AG20443 (cell line): ENCODE results near the gene ZNF200.
"Not testable (repeated sequence)": the region's sequence is repeated elsewhere in the genome, so short reads cannot be mapped to it uniquely, and the experiment has no call there.

Source experiments
- DNase-seq: peaks from one replicate; pipeline ENCODE4 v3.0.0; 2012; ENCODE audit warnings: low spot score, mixed read lengths

ZNF200 gene

DNA sequence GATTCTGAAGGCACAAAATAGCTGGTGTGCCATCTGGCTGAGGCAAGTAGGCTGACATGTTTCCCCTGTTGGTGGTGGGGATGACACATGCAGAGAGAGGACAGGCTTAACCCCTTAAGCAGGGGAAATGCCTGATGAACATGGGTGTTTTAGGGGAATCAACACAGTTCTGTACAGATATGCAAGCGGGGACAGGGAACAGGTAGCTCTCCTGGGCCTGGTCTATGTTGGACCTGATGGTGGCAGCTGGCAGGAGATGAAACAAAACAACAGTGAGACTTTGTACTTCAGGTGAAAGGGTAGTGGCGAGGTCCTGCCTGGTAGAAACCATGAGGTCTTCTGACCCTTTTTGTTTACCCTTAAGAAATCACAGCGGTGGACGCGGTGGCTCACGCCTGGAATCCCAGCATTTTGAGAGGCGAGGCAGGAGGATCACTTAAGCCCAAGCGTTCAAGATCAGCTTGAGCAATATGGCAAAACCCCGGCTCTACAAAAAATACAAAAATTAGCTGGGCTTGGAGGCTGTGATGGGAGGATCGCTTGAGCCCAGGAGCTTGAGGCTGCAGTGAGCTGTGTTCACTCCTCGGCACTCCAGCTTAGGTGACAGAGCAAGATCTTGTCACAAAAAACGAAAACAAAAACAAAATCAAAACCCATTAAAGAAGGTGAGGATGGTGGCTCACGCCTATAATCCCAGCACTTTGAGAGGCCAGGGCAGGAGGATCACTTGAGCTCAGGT lies 36.5 kb downstream of the ZNF200 start:
- DNase-seq = no peak

DNA sequence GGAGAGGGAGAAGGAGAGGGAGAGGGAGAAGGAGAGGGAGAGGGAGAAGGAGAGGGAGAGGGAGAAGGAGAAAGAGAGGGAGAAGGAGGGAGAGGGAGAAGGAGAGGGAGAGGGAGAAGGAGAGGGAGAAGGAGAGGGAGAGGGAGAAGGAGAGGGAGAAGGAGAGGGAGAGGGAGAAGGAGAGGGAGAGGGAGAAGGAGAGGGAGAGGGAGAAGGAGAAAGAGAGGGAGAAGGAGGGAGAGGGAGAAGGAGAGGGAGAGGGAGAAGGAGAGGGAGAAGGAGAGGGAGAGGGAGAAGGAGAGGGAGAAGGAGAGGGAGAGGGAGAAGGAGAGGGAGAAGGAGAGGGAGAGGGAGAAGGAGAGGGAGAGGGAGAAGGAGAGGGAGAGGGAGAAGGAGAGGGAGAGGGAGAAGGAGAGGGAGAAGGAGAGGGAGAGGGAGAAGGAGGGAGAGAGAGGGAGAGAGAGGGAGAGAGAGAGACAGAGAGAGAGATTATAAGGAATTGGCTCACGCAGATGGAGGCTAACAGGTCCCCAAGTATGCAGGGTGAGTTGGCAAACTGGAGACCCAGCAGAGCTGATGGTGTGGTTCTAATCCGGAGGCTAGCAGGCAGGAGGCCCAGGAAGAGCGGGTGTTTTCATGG lies 37.1 kb downstream of the ZNF200 start:
- DNase-seq = peak; percentile 6

DNA sequence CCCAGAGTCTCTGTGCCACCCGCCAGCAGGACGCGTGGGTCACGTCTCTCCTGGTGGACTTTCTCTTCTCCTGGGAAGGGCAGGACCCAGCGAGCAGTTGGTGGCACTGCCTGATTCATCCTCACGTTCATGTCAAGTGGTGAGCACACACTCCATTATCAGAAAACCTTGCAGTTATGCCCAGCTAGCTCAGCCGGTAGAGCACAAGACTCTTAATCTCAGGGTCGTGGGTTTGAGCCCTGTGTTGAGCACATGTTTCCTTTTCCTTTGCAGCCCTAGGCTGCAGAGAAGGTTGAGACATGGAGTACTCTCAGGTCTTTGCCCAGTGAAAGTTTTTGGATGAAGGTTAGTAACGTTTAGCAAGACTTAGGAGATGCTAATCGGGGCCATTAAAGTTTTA lies 39.0 kb downstream of the ZNF200 start:
- DNase-seq = no peak

DNA sequence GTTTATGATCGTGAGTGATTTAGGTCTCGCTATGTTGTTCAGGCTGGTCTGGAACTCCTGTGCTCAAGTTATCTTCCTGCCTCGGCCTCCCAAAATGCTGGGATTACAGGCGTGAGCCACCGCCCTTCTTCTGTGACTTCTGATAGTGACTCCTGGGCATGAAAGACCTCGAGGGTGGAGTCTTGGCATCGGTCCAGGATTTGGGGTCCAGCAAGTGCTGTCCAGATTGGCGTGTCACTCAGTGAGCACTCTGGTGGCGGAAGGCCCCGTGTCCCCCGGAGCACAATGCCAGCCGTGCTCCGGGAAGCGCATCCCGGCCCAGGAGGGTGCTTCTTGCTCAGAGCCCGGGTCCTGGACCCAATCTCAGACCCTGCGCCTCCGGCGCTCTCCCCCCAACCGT lies 40.2 kb downstream of the ZNF200 start:
- DNase-seq = no peak

DNA sequence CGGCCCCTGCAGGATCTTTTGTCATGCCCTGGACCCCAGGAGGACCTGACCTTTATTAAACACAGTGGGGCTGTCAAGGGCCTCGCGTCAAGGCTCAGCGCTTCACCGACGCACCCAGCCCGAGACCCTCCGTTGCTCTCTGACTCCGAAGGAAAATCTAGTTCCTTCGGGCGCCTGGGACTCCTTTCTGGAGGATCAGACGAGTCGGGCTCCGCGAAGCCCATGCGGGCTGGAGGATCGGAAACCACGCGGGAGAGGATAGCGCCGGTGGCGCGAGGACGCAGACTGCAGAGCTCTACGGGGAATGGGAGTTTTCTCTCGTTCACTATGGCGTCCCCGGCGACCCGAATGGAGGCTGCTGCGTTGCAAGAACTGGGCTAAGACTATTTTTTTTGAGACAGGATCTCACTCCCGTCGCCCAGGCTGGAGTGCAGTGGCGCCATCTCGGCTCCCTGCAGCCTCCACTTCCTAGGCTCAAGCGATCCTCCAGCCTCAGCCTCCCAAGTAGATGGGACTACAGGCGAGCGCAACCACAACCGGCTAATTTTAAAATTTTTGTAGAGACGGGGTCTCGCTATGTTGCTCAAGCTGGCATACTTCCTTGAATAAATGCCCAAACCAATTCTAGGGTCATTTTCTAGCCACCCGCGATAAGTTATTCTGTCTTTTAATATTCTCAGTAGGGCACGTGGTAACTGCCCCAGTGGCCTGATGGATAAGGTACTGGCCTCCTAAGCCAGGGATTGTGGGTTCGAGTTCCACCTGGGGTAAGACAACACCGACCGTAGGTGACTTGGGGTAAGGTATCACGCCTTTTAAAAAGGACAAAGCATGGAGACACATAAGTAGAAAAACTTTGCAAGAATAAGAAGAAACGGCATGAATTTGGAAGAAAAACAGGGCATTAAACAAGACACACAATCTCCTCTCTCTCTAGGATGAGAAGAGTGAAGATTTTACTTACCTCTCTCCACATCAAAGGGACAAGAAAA lies 41.4 kb downstream of the ZNF200 start:
- DNase-seq = no peak

DNA sequence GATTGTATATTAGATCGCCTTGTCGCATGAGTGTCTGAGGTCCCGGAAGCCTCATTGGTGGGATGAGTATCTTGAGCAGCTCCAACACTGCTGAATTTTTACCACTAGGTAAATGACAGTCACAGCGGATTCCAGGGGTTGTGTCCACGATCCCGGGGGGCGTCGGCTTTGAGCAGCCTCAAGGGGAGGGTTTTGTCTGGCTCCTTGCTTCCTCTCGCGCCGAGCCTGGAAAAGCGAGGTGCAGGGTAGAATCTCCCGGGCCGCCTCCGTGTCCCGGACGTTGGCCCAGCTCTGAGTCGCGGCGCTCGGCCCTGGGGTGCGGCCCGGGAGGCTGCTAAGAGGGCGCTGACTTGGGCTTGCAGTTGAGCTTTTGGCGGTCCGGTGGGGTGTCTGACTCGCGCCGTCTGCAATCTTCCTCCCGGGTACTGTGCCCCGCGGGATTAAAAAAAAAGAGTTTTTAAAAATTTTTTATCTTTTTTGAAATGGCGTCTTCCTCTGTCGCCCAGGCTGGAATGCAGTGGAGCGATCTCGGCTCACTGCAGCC lies 42.4 kb downstream of the ZNF200 start:
- no peak for DNase-seq

DNA sequence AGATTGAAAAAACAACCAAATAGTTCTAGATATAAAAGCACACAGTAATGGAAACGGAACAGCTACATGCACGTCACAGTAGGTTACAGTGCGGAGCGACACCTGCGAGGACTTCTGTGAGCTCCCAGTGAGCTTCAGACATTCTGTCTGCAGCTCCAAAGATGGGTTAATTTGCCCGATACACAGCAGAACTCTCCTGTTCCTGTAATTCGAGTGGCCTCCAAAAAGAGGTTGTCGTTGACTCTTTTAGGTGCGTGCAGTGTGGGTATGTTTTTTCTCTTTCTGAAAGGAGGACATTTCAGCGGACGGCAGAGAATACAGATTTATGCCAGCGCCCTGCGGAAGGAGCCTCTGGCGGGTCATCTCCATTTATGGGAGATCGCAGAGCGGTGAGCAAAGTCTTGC lies 44.0 kb downstream of the ZNF200 start:
- DNase-seq = no peak

DNA sequence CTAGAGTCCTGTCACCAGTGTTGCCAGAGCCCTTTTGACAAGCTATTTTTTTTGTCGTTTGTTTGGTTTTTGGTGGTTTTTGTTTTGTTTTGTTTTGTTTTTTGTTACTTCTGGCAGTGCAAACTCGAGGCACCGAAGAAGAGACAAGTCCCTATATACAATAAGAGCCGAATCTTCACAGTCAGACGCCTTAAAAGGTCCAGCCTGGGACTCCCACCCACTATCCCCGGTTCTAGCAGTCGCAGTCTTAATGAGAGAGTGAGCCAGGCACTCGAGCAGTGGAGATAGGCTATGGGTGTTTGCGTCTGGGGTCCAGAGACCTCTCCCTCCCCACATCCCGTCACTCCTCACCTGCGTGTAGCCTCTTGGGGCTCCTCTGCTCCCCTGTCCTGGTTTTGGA lies 45.1 kb downstream of the ZNF200 start:
- DNase-seq = no peak

DNA sequence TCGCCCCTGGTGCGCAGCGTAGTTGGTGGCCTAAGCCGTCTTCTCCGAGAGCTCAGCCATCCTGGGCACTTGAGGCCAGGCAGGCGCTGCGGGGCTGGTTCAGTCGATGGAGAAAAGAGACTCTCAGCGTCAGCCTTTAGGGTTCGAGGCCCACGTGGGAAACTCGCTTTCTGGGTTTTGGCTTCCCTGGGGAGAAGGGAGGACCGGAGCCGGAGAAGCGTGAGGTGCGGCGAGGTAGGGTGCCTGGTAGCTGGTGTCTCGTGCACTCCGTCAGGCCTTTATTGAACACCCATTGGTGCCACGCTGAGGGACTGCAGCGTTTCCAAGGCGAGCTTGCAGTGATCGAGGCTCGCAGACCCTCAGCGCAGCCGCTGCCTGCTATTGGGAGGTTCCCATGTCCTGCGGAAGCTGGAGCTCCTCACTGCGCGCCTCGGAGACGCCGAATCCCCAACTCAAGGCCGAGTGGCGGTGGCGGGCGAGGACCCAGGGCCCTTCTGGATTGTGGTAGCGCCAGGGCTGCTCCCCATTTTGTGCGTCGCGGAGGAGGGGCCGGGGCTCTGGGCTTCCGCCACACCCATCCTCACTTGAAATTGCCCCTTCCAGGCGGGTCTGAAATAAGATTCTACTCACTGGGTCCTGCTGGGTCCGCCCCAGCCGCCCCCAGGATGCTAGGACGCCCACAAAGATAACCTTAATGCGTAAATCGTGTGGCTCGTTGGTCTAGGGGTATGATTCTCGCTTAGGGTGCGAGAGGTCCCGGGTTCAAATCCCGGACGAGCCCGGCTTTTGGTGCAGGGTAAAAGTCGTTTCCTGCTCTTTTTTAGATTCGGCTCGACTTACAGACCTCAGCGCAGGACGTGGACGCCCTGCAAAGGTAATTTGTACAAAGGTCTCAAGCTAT lies 45.8 kb downstream of the ZNF200 start:
- DNase-seq = peak; percentile 70

DNA sequence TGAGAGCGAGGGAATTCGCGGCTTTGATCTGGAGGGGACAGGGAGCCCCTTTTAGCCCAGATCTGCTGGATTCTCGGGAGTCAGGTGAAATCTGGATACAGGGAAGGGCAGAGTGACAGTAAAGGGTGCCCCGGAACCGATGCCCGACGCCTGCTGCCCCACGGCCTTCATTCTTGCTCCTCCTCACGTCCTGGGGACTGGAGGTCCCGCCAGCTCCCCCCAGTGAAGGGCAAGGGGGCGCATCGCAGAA lies 46.4 kb downstream of the ZNF200 start:
- DNase-seq = no peak

DNA sequence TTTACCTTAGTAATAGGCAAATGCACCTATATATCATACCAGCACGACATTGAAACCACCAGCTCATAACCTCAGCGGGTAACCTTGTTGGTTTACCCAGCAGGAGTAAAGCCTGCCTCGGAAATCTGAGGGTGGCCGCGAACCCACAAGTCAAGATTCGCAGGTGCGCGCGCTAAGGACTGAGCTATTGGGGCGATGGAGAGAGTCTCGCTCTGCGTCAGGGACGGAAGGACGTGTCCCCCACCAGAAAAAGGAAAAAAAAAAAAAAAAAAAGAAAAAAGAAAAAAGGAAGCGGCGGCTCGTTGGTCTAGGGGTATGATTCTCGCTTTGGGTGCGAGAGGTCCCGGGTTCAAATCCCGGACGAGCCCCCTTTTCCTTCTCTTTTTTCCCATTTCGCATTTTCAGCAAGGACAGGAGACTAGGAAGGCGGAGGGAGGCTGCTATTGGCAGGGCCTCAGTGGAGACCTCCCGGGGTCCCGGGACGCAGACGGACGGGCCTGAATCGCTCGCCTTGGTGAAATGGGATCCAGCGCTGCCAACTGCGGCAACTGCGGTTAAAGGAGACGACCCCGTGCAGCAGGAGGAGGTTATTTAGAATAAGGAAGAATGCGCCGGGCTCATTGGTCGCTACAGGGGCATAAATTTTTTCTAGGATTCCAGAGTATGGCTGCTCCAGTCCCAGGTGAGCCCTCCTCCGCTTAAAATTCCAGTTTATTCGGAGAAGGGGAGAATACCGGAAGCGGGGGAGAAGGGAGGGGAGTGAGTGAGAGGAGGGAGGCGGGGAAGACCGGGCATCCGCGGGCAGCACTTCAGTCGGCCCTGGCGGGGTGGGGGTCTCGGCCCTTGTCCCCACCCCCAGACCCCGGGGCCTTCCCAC lies 46.9 kb downstream of the ZNF200 start, which contains the start of gene OR1F1:
Gene OR1F1, plus strand, starts transcription at position 407 of the 877 bp plus-strand sequence.
- peak; percentile 53 for DNase-seq

DNA sequence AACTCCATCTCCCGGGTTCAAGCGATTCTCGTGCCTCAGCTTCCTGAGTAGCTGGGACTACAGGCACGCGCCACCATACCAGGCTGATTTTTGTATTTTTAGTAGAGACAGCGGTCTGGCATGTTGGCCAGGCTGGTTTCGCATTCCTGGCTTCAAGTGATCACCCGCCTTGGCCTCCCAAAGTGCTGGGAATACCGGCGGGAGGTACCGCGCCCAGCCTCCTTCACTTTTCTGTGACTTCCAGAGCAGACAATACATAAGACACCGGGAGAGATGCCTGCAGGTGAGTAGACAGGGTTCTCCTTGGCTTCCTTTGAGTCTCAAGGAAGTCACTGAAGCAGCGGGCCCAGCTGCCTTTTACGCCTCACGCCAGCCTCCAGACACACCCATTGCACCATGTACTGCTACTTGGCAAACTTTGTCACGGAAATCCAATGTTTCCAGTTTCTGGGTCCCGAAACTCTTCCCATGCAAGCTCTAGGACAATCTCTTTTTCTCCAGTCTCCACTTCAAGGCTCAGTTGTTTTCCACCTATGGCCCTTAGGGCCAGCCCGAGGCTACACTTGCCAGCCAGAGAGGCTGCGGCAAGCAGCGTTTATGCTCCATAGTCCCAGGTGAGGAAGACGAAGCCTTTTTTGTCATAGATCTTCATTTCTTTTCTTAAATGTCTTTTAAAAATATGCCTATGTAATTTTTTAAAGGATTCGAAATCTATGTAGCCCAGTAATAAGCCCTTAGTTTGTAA lies 47.8 kb downstream of the ZNF200 start:
- no peak for DNase-seq

DNA sequence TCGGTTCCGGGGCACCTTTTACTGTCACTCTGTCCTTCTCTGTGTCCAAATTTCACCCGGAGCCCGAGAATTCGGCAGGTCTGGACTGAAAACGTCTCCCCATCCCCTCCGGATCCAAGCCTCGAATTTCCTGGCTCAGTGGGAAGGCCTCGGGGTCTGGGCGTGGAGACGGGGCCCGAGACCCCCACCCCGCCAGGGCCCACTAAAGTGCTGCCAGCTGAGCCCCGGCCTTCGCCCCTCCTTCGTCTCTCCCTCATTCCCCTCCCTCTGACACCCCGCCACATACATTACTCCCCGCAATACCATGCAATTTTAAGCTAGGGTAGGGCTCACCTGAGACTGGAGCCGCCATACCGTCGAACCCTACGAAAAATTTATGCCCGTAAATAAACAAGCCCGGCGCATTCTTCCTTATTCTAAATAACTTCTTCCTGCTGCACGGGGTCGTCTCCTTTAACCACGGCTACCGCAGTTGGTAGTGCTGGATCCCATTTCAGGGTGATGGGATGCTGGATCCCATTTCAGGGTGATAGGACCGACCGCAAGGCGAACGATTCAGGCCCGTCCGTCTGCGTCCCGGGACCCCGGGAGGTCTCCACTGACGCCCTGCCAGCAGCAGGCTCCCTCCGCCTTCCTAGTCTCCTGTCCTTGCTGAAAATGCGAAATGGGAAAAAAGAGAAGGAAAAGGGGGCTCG lies 51.4 kb downstream of the ZNF200 start:
- no peak for DNase-seq

DNA sequence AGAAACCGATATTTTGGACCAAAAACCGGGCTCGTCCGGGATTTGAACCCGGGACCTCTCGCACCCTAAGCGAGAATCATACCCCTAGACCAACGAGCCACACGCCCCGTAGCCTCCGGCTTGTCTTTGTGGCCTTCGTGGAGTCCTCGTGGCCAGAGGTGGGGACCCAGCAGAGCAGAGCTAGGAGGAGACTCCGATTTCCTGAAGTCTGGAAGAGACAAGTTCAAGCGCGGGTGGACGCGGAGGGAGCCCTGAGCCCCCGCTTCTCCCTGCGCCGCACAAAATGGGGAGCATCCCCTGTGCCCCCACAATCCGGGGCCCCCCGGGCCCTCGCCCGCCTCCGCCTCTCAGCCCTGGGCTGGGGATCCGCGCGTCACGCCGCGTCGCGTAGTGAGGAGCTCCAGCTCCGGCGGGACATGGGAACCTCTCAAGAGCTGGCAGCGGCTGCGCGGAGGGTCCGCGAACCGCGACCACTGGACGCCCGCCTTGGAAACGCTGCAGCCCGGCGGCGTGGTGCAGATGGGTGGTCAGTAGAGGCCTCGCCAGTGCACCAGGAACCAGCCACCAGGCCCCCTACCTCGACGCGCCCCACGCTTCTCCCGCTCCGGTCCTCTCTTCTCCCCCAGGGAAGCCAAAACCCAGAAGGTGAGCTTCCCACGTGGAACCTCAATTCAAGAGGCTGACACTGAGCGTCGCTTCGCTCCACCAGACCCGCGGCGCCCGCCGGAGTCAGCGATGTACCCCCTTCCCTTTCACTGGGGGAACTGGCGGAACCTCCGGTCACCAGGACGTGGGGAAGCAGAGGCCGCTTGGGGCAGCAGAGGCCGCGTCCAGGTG lies 52.1 kb downstream of the ZNF200 start:
- peak; percentile 69 for DNase-seq

DNA sequence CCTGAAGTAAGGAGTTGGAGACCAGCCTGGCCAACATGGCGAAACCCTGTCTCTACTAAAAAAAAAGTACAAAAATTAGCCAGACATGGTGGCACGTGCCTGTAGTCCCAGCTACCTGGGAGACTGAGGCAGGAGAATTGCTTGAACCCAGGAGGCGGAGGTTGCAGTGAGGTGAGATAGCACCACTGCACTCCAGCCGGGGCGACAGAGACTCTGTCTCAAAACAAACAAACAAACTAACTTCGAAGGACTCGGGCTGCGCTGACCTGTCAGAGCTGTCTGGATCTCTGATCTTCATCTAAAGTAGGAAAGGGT lies 52.7 kb downstream of the ZNF200 start:
- not testable (repeated sequence) for DNase-seq

DNA sequence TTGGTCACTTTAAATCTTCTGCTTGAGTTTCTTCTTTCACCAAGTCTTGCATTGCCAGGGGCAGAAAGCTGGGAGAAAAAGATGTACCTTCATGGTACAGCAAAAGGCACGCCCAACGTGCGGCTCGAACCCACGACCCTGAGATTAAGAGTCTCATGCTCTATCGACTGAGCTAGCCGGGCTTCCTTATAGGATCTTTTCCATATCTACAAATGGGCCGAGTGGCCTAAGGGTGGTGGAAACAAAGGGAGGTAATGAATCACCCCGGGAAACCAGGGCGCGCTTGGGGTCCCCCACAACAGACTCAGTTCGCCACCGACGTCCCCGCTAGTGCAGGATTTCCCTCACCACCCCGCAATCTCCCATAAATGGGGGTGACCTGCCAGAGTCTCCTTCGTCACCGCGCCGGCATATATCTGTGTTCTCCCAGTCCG lies 54.5 kb downstream of the ZNF200 start:
- no peak for DNase-seq

DNA sequence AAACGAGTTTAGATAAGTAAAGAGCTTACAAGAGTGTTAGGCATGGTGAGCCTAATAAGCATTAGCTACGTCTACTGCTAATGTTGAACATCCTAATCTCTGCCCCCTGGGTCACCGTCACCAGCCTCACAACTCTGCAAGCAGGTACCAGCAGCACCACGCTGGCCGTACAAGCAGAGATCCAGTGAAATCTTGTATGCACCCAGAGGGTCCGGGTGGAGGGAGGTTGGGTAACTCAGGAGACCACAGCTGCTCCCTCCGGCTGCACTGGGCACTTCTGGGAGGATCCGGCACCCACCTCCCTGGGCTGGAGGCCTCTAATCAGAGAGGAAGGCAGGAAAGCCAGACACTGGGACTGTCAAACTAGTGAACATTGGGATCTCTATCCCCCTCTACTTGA lies 55.3 kb downstream of the ZNF200 start:
- DNase-seq = no peak
